ENCODE results near the gene INTS2. TPM values are rescaled to one million over a fixed set of nuclear protein-coding genes. Genes with fewer than 3 reads are reported as not detected.

The INTS2 gene
- total RNA-seq, 1 donor from 2014 or later = 9.5 TPM

DNA sequence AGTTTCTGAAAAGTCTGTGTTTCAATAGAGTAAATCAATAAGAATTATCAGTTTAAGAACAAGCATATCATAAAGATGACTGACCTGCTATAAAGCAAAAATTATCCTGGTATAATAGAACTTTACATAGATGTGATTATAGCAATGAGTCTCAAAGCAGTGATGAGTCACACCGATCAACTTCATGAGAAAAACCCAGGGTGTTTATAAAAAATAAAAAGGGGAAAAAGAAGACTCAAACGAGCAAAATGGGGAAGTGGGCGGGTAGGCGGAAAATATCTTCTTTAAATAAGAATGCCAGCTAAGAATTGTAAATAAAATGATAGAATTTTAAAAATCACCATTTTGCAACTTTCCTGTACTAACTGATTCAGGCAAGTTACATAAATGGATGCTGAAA, 111.2 kb downstream of the INTS2 start:
- no peak overlapping the region for H3K27ac Mint-ChIP-seq (ENCODE audit: unreplicated experiment)
- TF ChIP-seq, protein P1, sequence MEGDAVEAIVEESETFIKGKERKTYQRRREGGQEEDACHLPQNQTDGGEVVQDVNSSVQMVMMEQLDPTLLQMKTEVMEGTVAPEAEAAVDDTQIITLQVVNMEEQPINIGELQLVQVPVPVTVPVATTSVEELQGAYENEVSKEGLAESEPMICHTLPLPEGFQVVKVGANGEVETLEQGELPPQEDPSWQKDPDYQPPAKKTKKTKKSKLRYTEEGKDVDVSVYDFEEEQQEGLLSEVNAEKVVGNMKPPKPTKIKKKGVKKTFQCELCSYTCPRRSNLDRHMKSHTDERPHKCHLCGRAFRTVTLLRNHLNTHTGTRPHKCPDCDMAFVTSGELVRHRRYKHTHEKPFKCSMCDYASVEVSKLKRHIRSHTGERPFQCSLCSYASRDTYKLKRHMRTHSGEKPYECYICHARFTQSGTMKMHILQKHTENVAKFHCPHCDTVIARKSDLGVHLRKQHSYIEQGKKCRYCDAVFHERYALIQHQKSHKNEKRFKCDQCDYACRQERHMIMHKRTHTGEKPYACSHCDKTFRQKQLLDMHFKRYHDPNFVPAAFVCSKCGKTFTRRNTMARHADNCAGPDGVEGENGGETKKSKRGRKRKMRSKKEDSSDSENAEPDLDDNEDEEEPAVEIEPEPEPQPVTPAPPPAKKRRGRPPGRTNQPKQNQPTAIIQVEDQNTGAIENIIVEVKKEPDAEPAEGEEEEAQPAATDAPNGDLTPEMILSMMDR (IDR thresholded peaks at IDR 0.05) = no peak
- no peak for DNase-seq (ENCODE audit: low spot score)
- H3K36me3 Mint-ChIP-seq (ENCODE audit: low read depth) = peaks cover 2% of the 10 kb centered on the region
- peaks cover 14% of the 10 kb centered on the region for H3K4me1 Mint-ChIP-seq (ENCODE audit: low read depth)
- no peaks in the 10 kb centered on the region for H3K9me3 Mint-ChIP-seq (ENCODE audit: low read depth)
- H3K27me3 Mint-ChIP-seq (ENCODE audit: low read depth) = no peaks in the 10 kb centered on the region
- no peak overlapping the region for H3K4me3 Mint-ChIP-seq (ENCODE audit: unreplicated experiment)

DNA sequence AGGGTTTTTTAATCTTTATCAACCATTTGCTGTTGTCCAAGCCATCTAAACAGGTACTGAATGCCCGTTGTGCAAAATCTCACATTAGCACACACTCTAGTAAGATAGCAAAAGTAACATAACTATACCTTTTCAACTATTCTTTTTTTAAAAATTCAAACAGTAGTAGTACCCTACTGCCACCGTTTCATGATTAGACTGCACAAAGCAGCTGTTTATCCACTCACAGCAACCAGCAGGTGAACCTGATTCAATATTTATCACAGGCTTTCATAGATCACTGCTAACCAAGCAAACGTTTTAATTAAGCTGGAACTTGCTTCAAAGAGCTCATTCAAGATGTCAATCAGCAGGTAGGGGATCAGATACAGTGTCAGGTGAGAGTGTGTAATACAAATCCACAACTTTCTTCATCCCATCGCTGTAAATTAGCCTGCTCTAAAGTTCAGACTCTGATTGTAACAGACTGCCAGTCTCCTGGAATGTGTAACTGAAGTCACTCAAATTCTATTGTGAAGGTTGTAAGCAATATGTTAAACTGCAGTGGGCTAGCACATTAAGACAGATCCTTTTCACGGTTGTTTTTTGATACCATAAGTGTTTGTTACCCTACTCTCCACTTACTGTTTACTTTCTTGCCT, 111.8 kb downstream of the INTS2 start:
- no peaks in the 10 kb centered on the region for H3K9me3 Mint-ChIP-seq (ENCODE audit: low read depth)

More for the DNA sequence above, 111.8 kb downstream of the INTS2 start:
- no peak for DNase-seq (ENCODE audit: low spot score)
- Mint-ChIP-seq H3K4me3 (ENCODE audit: unreplicated experiment) (no peak overlapping the region), H3K27me3 (ENCODE audit: low read depth) (no peaks in the 10 kb centered on the region), H3K27ac (ENCODE audit: unreplicated experiment) (no peak overlapping the region), H3K4me1 (ENCODE audit: low read depth) (peaks cover 14% of the 10 kb centered on the region), H3K36me3 (ENCODE audit: low read depth) (peaks cover 2% of the 10 kb centered on the region)
- TF ChIP-seq, protein P1 (IDR thresholded peaks at IDR 0.05) = no peak

Other genes starting within 250 kb of the INTS2 start
- gene BRIP1, start 64.5 kb downstream of the INTS2 start, total RNA-seq = 4.2 to 7.7 TPM (median 4.3 TPM) in 3 replicates
- gene MED13, start 137.3 kb upstream of the INTS2 start, total RNA-seq = 53.0 to 60.9 TPM (median 54.8 TPM) in 3 replicates

All from chondrocyte (in vitro differentiated cells).